ENCODE measurements around the gene PAN3. TPM values are rescaled to one million over a fixed set of nuclear protein-coding genes. Genes with fewer than 3 reads are reported as not detected.
"Not testable (repeated sequence)": the region's sequence is repeated elsewhere in the genome, so short reads cannot be mapped to it uniquely, and the experiment has no call there.

PAN3 gene
- total and polyA plus RNA-seq, 2 experiments from 2014 or later: 7.8 to 25.1 TPM

GRCh38 chr13:28137596-28137995 lies 749 bp upstream of the PAN3 start:
- Histone ChIP-seq H3K4me1 (ENCODE audit: low read depth) (peaks cover under 1% of the 10 kb centered on the region), H3K4me3 (peak overlapping the region; percentile 98), H3K27me3 (no peaks in the 10 kb centered on the region), H3K27ac (peak overlapping the region; percentile 95), H3K36me3 (no peaks in the 10 kb centered on the region), H3K9me3 (ENCODE audit: low read depth) (no peaks in the 10 kb centered on the region)
- TF ChIP-seq, protein P1, sequence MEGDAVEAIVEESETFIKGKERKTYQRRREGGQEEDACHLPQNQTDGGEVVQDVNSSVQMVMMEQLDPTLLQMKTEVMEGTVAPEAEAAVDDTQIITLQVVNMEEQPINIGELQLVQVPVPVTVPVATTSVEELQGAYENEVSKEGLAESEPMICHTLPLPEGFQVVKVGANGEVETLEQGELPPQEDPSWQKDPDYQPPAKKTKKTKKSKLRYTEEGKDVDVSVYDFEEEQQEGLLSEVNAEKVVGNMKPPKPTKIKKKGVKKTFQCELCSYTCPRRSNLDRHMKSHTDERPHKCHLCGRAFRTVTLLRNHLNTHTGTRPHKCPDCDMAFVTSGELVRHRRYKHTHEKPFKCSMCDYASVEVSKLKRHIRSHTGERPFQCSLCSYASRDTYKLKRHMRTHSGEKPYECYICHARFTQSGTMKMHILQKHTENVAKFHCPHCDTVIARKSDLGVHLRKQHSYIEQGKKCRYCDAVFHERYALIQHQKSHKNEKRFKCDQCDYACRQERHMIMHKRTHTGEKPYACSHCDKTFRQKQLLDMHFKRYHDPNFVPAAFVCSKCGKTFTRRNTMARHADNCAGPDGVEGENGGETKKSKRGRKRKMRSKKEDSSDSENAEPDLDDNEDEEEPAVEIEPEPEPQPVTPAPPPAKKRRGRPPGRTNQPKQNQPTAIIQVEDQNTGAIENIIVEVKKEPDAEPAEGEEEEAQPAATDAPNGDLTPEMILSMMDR (IDR thresholded peaks at IDR 0.05; ENCODE audit: low read depth, low read length): no peak
- peak in 1 of 2 donors; percentile 21 for DNase-seq (ENCODE audit: low read depth in 1 of 2, low spot score in 1 of 2)

GRCh38 chr13:28138756-28139470 lies 568 bp downstream of the PAN3 start:
- peak; percentile 90 to 97 for DNase-seq (ENCODE audit: low read depth in 1 of 2, low spot score in 1 of 2)
- H3K27ac ChIP-seq: peak overlapping the region; percentile 95
- H3K4me1 ChIP-seq (ENCODE audit: low read depth): peaks cover 3% of the 10 kb centered on the region
- TF ChIP-seq, protein P1 (IDR thresholded peaks at IDR 0.05; ENCODE audit: low read depth, low read length): no peak
- H3K9me3 ChIP-seq (ENCODE audit: low read depth): no peaks in the 10 kb centered on the region
- no peaks in the 10 kb centered on the region for H3K27me3 ChIP-seq
- no peaks in the 10 kb centered on the region for H3K36me3 ChIP-seq
- peak overlapping the region; percentile 98 for H3K4me3 ChIP-seq

- peak overlapping the region; percentile 95 for H3K27ac ChIP-seq
- H3K4me3 ChIP-seq: peak overlapping the region; percentile 98
- DNase-seq (ENCODE audit: low read depth in 1 of 2, low spot score in 1 of 2): no peak
Measured at GRCh38 chr13:28140433-28141125, 2.2 kb downstream of the PAN3 start.

DNA sequence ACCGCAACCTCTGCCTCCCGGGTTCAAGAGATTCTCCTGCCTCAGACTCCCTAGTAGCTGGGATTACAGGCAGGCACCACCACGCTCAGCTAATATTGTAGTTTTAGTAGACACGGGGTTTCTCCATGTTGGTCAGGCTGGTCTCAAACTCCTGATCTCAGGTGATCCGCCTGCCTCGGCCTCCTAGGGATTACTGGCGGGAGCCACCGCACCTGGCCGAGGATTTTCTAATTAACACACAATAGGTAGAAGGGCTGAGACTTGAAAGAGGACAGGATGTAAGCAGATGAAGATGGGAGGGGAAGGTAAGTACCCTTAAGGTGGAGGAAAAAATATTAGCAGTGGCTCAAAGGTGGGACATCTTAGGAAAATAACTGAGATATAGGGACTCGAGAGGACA lies 3.2 kb downstream of the PAN3 start:
- not testable (repeated sequence) for H3K27me3 ChIP-seq; DNase-seq (ENCODE audit: low read depth in 1 of 2, low spot score in 1 of 2)

More at GRCh38 chr13:28140433-28141125, 2.2 kb downstream of the PAN3 start:
- Histone ChIP-seq H3K4me1 (ENCODE audit: low read depth) (peaks cover 3% of the 10 kb centered on the region), H3K36me3 (no peaks in the 10 kb centered on the region), H3K27me3 (no peaks in the 10 kb centered on the region), H3K9me3 (ENCODE audit: low read depth) (no peaks in the 10 kb centered on the region)
- TF ChIP-seq, protein P1 (IDR thresholded peaks at IDR 0.05; ENCODE audit: low read depth, low read length): no peak

DNA sequence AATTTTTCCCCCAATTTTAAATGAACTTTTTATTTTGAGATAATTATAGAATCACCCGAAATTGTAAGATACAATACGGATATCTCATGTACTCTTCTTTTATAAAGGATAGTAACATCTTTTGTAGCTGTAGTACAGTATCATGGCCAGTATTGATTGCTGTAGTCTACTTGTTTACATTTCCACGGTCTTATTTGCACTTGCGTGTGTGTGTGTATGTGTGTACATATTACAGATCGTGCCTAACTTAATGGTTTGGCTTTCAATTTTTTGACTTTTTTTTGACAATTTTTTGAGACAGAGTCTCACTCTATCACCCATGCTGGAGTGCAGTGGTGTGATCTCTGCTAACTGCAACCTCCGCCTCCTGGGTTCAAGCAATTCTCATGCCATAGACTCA lies 6.7 kb downstream of the PAN3 start:
- DNase-seq (ENCODE audit: low read depth in 1 of 2, low spot score in 1 of 2): no peak
- no peak overlapping the region for H3K4me3 ChIP-seq
- TF ChIP-seq, protein P1 (IDR thresholded peaks at IDR 0.05; ENCODE audit: low read depth, low read length): no peak
- no peaks in the 10 kb centered on the region for H3K9me3 ChIP-seq (ENCODE audit: low read depth)
- H3K27ac ChIP-seq: no peak overlapping the region
- no peaks in the 10 kb centered on the region for H3K27me3 ChIP-seq
- no peaks in the 10 kb centered on the region for H3K36me3 ChIP-seq
- peaks cover 3% of the 10 kb centered on the region for H3K4me1 ChIP-seq (ENCODE audit: low read depth)

More for the DNA sequence above, 3.2 kb downstream of the PAN3 start:
- not testable (repeated sequence) for H3K9me3 ChIP-seq (ENCODE audit: low read depth); H3K4me3 ChIP-seq; H3K36me3 ChIP-seq; H3K27ac ChIP-seq; H3K4me1 ChIP-seq (ENCODE audit: low read depth)

- H3K27me3 ChIP-seq: no peaks in the 10 kb centered on the region
- no peak overlapping the region for H3K27ac ChIP-seq
- no peaks in the 10 kb centered on the region for H3K9me3 ChIP-seq (ENCODE audit: low read depth)
- TF ChIP-seq, protein P1 (IDR thresholded peaks at IDR 0.05; ENCODE audit: low read depth, low read length): no peak
- H3K4me1 ChIP-seq (ENCODE audit: low read depth): peaks cover 3% of the 10 kb centered on the region
- no peak overlapping the region for H3K4me3 ChIP-seq
- DNase-seq (ENCODE audit: low read depth in 1 of 2, low spot score in 1 of 2): no peak
- no peaks in the 10 kb centered on the region for H3K36me3 ChIP-seq
Measured at GRCh38 chr13:28147495-28147894, 9.2 kb downstream of the PAN3 start.

All from cardiac muscle cell (in vitro differentiated cells and primary cell).